ENCODE measurements around the gene PAFAH1B1.

DNA sequence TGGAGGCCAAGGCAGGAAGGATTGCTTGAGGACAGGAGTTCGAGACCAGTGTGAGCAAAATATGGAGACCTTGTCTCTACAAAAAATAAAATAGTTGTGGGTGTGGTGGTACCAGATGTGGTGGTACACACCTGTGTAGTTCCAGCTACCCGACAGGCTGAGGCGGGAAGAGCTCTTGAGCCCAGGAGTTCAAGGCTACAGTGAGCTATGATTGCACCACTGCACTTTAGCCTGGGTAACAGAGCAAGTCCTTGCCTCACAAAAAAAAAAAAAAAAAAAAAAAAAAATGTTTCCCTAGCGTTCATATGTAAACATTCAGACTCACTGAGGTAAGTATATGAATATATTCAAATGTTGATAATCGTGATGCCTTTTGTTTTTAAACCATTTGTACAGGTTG lies 78.6 kb downstream of the PAFAH1B1 start:
- TF ChIP-seq CTCF (IDR thresholded peaks at IDR 0.05): no peak
- no peak for TF ChIP-seq POLR2A (IDR thresholded peaks at IDR 0.05)

Measured in esophagus squamous epithelium (tissue), 4 donors.